ENCODE results near the gene RNU6-7.

- no peak for TF ChIP-seq SRF (IDR thresholded peaks at IDR 0.05; ENCODE audit: low read depth, low read length)
- TF ChIP-seq, protein P1, sequence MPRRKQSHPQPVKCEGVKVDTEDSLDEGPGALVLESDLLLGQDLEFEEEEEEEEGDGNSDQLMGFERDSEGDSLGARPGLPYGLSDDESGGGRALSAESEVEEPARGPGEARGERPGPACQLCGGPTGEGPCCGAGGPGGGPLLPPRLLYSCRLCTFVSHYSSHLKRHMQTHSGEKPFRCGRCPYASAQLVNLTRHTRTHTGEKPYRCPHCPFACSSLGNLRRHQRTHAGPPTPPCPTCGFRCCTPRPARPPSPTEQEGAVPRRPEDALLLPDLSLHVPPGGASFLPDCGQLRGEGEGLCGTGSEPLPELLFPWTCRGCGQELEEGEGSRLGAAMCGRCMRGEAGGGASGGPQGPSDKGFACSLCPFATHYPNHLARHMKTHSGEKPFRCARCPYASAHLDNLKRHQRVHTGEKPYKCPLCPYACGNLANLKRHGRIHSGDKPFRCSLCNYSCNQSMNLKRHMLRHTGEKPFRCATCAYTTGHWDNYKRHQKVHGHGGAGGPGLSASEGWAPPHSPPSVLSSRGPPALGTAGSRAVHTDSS (CRISPR knock-in tag; conservative IDR thresholded peaks at IDR 0.05), result no peak
- TF ChIP-seq U2AF2 (IDR thresholded peaks at IDR 0.05; ENCODE audit: low read depth, low read length), result no peak
- TF ChIP-seq ZNF556 (CRISPR knock-in tag; IDR thresholded peaks at IDR 0.05; ENCODE audit: borderline replicate concordance), result no peak
- no peak for TF ChIP-seq CTCF (CRISPR knock-in tag; IDR thresholded peaks at IDR 0.05)
- TF ChIP-seq IKZF4 (CRISPR knock-in tag; IDR thresholded peaks at IDR 0.05; ENCODE audit: borderline replicate concordance, low read depth, not compliant biosample characterization), result no peak
- no peak for TF ChIP-seq TRIM24 (CRISPR knock-in tag; IDR thresholded peaks at IDR 0.05)
- TF ChIP-seq, protein P2, sequence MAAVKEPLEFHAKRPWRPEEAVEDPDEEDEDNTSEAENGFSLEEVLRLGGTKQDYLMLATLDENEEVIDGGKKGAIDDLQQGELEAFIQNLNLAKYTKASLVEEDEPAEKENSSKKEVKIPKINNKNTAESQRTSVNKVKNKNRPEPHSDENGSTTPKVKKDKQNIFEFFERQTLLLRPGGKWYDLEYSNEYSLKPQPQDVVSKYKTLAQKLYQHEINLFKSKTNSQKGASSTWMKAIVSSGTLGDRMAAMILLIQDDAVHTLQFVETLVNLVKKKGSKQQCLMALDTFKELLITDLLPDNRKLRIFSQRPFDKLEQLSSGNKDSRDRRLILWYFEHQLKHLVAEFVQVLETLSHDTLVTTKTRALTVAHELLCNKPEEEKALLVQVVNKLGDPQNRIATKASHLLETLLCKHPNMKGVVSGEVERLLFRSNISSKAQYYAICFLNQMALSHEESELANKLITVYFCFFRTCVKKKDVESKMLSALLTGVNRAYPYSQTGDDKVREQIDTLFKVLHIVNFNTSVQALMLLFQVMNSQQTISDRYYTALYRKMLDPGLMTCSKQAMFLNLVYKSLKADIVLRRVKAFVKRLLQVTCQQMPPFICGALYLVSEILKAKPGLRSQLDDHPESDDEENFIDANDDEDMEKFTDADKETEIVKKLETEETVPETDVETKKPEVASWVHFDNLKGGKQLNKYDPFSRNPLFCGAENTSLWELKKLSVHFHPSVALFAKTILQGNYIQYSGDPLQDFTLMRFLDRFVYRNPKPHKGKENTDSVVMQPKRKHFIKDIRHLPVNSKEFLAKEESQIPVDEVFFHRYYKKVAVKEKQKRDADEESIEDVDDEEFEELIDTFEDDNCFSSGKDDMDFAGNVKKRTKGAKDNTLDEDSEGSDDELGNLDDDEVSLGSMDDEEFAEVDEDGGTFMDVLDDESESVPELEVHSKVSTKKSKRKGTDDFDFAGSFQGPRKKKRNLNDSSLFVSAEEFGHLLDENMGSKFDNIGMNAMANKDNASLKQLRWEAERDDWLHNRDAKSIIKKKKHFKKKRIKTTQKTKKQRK (IDR thresholded peaks at IDR 0.05; ENCODE audit: low read length), result no peak
- no peak for TF ChIP-seq BRF2 (CRISPR knock-in tag; IDR thresholded peaks at IDR 0.05)
These were observed 44.9 kb downstream of the RNU6-7 start for GRCh38 chr14:32246751-32247150.
